Measurements from ENCODE around the gene MBD4. TPM values are rescaled to one million over a fixed set of nuclear protein-coding genes. Genes with fewer than 3 reads are reported as not detected.

The MBD4 gene
- total and polyA plus RNA-seq, 2 of the 4 experiments (the other 2 are of a cell fraction) = 13.8 to 15.0 TPM

DNA sequence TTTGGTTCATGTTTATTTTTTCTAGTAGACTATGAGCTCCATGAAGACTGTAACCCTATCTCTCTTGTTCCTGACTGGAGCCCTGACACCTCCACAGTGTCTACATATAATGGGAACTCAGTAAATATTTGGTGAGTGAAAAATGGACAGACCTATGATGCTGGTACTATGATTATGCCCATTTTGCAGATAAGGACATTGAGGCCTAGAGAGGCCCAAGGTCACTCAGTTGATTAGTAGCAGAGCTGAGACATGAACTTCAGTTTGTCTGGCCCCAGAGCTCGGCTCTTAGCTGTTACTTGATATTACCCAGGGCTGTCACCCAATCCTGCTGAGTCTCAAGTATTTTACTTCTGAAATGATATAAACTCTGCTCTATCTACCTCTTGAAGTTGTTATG, 16.9 kb downstream of the MBD4 start:
- no peaks in the 10 kb centered on the region for H3K79me1 ChIP-seq (ENCODE audit: low read depth in 1 of 2, low read length in 2 of 2)

More for the DNA sequence above, 16.9 kb downstream of the MBD4 start:
- no peak overlapping the region for H3K4me2 ChIP-seq (ENCODE audit: low read depth, low read length)
- POLR2A ChIA-PET (ENCODE audit: unreplicated experiment) = no interaction called here
- no TSS peak for BruUV-seq (replicated peaks)
- no CpG with 5 or more reads among the region's 1 CpG for WGBS, 2 experiments (ENCODE audit: extremely low coverage in 2 of 2, insufficient read length in 1 of 2)
- no peak overlapping the region for H2AFZ ChIP-seq (replicated peaks; ENCODE audit: low read length, poor library complexity)
- H3K9me3 ChIP-seq (ENCODE audit: control insufficient read depth, insufficient read depth, low read length) = no peaks in the 10 kb centered on the region; the same call in 1 of the 2 replicates
- no peak overlapping the region for H3K56ac ChIP-seq (ENCODE audit: extremely low read depth, insufficient read depth, low read length)
- H2AK9ac ChIP-seq (replicated peaks; ENCODE audit: low read depth, low read length, poor library complexity) = no peak overlapping the region
- H3K4ac ChIP-seq (ENCODE audit: low read depth, low read length) = no peak overlapping the region
- ATAC-seq (ENCODE audit: low read depth) (no peak), DNase-seq (no peak)
- TF ChIP-seq RFX5 (IDR thresholded peaks at IDR 0.05; ENCODE audit: low read depth, low read length) (no peak), RAD21 (IDR thresholded peaks at IDR 0.05; ENCODE audit: low read length) (no peak), MAZ (IDR thresholded peaks at IDR 0.05; ENCODE audit: borderline replicate concordance, low read depth, low read length) (no peak), NFE2L2 (IDR thresholded peaks at IDR 0.05; ENCODE audit: low read depth, low read length) (no peak), RCOR1 (IDR thresholded peaks at IDR 0.05; ENCODE audit: insufficient replicate concordance, low read length) (no peak), CEBPB (IDR thresholded peaks at IDR 0.05; ENCODE audit: low read depth, low read length) (no peak), SMC3 (IDR thresholded peaks at IDR 0.05; ENCODE audit: low read depth, low read length) (no peak)
- dilution Hi-C loops (cut with HindIII; ENCODE audit: low sequenced_read_pairs, unreplicated experiment) (no loop called here), intact Hi-C loops (cut with micrococcal nuclease) (no loop called here), in situ Hi-C loops (cut with MboI; ENCODE audit: low sequenced_read_pairs) (no loop called here)
- no peak overlapping the region for H4K8ac ChIP-seq (ENCODE audit: low read depth in 2 of 2, low read length in 2 of 2)
- no peak overlapping the region for H4K91ac ChIP-seq (ENCODE audit: insufficient read depth, low read depth, low read length)
- no peak overlapping the region for H2BK120ac ChIP-seq (ENCODE audit: low read depth, low read length)
- no peak overlapping the region for H3K4me3 ChIP-seq (ENCODE audit: insufficient read depth, low read depth, low read length)
- no peak overlapping the region for H3K23ac ChIP-seq (ENCODE audit: low read depth, low read length)
- no peak overlapping the region for H2AK5ac ChIP-seq (ENCODE audit: low read depth, low read length)
- no peaks in the 10 kb centered on the region for H3K27me3 ChIP-seq (ENCODE audit: control insufficient read depth, insufficient read depth, low read length)
- H3K4me1 ChIP-seq (ENCODE audit: control insufficient read depth, insufficient read depth, low read length) = peaks cover 6% of the 10 kb centered on the region
- H3K18ac ChIP-seq (ENCODE audit: low read depth, low read length) = no peak overlapping the region
- H3K14ac ChIP-seq (replicated peaks; ENCODE audit: low read depth, low read length) = no peak overlapping the region
- no peak overlapping the region for H2BK15ac ChIP-seq (ENCODE audit: low read depth, low read length)
- CTCF ChIA-PET = no interaction called here
- no peaks in the 10 kb centered on the region for H4K20me1 ChIP-seq (ENCODE audit: insufficient read depth, low read length)
- H3K9ac ChIP-seq (ENCODE audit: low read depth, low read length) = no peak overlapping the region
- peaks cover 8% of the 10 kb centered on the region; the same call in 1 of the 2 replicates for H3K9me1 ChIP-seq (ENCODE audit: insufficient read depth, low read length)
- no peak overlapping the region for H2BK5ac ChIP-seq (ENCODE audit: low read depth, low read length, poor library complexity, severe bottlenecking)
- no peak overlapping the region for H2BK20ac ChIP-seq (ENCODE audit: low read depth, low read length)
- no peak overlapping the region for H3K27ac ChIP-seq (ENCODE audit: insufficient read depth, low read length)
- no peaks in the 10 kb centered on the region for H3K36me3 ChIP-seq (ENCODE audit: control insufficient read depth, insufficient read depth, low read length)
- H4K5ac ChIP-seq (ENCODE audit: low read depth, low read length) = no peak overlapping the region

All from IMR-90 (cell line).